Mesodermal cell (in vitro differentiated cells): Measurements from ENCODE around the gene RIPOR2.
A peak's percentile ranks its signal among the peaks of the same experiment; 100 is the strongest.
"Not testable (repeated sequence)": the region's sequence is repeated elsewhere in the genome, so short reads cannot be mapped to it uniquely, and the experiment has no call there.

ENCODE experiments used
- H3K27ac ChIP-seq: 2 replicates; pipeline ENCODE4 v1.7.0; 2013; ENCODE audit warnings: mild to moderate bottlenecking, low read depth, low read length, moderate library complexity; ENCODE audit not compliant: severe bottlenecking
- H3K36me3 ChIP-seq: 2 replicates; pipeline ENCODE4 v1.7.1; 2013; ENCODE audit warnings: mild to moderate bottlenecking, low read length, moderate library complexity; ENCODE audit not compliant: control insufficient read depth, insufficient read depth
- H3K4me1 ChIP-seq: one replicate; pipeline ENCODE4 v1.7.1; 2013; ENCODE audit warnings: mild to moderate bottlenecking, low read length; ENCODE audit not compliant: insufficient read depth, control insufficient read depth, poor library complexity, severe bottlenecking
- H3K4me3 ChIP-seq: 2 replicates; pipeline ENCODE4 v1.7.0; 2013; ENCODE audit warnings: low read length, control low read depth, mild to moderate bottlenecking; ENCODE audit not compliant: insufficient read depth, poor library complexity, severe bottlenecking; ENCODE audit errors: extremely low read depth
- H3K9me3 ChIP-seq: 2 replicates; pipeline ENCODE4 v1.7.1; 2013; ENCODE audit warnings: mild to moderate bottlenecking, low read length, moderate library complexity; ENCODE audit not compliant: control insufficient read depth
- WGBS, 2 experiments: methylation state at CpG; one replicate each; pipeline ENCODE4 v1.1.5; 2013; ENCODE audit warnings: missing lambda C conversion rate in 2 of 2; ENCODE audit not compliant: insufficient coverage in 2 of 2; 5-methylcytosine and 5-hydroxymethylcytosine counted together

The RIPOR2 gene

DNA sequence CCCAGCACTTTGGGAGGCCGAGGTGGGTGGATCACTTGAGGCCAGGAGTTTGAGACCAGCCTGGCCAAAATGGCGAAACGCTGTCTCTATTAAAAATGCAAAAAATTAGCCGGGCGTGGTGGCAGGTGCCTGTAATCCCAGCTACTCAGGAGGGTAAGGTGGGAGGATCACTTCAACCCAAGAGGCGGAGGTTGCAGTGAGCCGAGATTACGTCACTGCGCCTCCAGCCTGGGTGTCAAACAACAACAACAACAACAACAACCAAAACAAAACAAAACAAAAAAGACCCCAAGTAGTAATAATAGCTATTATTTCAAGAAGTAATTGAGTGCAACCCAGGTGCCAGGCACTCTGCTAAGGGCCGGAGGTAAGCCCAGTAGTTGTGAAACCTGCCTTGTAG lies 21.7 kb downstream of the RIPOR2 start:
- WGBS, 2 experiments = 92 to 93% methylated on average over 6 of the region's 10 CpGs
- not testable (repeated sequence) for H3K9me3 ChIP-seq, H3K27ac ChIP-seq, H3K36me3 ChIP-seq, H3K4me3 ChIP-seq
- peaks cover 11% of the 10 kb centered on the region for H3K4me1 ChIP-seq

DNA sequence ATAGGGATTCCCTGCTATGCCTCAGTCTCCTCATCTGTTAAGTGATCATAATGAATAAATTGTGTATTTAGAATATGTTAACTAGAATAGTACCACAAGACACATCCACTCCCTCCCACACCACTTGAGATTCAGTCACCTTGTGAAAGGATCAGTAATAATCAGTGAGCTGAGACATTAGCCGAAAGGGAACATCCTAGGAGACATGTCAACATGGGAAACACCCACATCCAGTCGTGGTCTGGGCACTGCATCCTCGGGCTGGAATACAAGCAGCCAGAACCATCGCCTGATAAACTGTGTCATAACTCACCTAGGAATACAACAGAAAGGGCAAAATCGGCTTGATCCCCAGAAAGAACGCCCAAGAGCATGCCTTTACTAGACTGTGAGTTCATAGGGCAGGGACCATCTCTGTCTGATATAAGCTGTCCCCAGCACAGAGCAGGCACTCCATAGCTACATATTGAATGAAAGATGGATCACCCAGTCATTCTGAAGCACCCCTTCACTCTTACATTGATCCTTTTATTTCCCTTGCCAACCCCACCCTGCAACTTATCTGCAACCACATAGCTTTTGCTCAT lies 23.9 kb downstream of the RIPOR2 start:
- H3K27ac ChIP-seq = no peak overlapping the region
- H3K4me3 ChIP-seq = peak overlapping the region; percentile 51
- H3K9me3 ChIP-seq = no peaks in the 10 kb centered on the region
- WGBS, 2 experiments = 85 to 86% methylated on average over 4 to 6 of the region's 6 CpGs
- no peaks in the 10 kb centered on the region for H3K4me1 ChIP-seq
- no peaks in the 10 kb centered on the region for H3K36me3 ChIP-seq

DNA sequence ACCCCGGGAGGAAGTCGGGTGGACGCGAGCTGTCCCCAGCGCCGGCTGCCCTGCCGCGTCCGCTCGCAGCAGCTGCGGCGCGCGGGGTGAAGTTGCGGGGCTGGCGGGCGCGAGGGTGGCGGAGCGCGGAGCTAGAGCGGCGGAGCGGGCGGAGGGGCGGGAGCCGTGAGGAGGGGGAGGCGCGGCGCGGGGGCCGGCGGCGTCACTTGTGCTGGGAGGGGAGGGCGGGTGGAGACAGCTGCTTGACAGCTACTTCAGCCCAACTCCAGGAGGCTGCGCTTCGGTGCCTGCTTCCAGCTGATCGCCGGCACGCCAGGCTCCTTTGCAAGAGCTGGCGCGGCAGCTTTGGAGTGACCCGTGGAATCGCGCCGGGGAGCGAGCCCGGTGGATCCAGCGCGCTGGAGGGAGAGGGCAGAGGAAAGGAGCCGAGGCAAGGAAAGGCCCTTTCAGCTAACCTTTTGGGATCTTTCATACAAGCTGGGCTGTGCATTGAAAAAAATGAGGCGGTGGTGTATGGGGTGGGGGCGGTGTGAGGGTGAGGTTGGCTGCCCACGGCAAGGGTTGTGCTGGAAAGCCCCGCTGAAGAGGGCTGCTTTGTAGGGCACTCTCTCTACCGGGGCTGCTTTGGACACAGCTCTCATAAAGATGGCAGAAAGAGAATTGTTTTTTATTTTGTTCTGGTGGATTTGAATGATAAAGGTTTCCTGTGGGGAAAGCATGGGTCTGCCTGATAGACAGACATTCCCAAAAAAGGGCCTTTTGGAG lies 24.6 kb downstream of the RIPOR2 start:
- WGBS, 2 experiments = 1 to 2% methylated on average over 16 to 35 of the region's 56 CpGs
- Histone ChIP-seq H3K9me3 (no peaks in the 10 kb centered on the region), H3K36me3 (no peaks in the 10 kb centered on the region), H3K4me3 (peak overlapping the region; percentile 51), H3K27ac (no peak overlapping the region), H3K4me1 (no peaks in the 10 kb centered on the region)

DNA sequence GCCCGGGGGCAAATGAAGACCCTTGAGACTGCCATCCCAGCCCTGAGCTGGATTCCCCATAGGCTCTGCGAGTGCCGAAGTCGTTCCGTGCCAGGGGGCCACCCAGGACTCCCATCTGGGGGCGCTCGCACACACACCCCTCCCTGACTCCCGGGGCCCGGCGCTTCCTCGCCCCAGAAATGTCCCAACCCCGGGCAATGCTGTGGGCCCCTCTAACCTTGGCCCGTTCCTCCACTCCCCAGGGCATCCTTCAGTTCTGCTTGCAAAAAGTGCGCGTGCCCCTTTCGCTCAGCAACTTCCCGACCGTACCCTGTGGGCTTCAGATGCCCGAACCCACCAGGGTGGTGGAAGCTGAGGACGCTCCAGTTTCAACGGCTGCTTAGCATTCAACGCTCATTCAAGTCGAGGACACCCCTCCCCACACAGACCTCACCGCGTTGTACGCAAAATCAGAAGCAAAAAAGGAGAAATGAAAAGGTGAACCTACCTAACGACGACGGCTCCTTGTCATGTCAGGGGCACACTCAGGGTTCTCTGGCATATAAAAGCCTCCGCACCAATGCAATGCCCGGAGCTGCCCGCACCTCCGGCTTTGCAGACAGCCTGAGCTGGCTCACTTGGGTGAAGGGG lies 25.3 kb downstream of the RIPOR2 start:
- H3K4me1 ChIP-seq = no peaks in the 10 kb centered on the region
- no peaks in the 10 kb centered on the region for H3K36me3 ChIP-seq
- peak overlapping the region; percentile 51 for H3K4me3 ChIP-seq
- WGBS, 2 experiments = 0 to 1% methylated on average over 26 to 27 of the region's 33 CpGs
- H3K27ac ChIP-seq = no peak overlapping the region
- H3K9me3 ChIP-seq = no peaks in the 10 kb centered on the region

DNA sequence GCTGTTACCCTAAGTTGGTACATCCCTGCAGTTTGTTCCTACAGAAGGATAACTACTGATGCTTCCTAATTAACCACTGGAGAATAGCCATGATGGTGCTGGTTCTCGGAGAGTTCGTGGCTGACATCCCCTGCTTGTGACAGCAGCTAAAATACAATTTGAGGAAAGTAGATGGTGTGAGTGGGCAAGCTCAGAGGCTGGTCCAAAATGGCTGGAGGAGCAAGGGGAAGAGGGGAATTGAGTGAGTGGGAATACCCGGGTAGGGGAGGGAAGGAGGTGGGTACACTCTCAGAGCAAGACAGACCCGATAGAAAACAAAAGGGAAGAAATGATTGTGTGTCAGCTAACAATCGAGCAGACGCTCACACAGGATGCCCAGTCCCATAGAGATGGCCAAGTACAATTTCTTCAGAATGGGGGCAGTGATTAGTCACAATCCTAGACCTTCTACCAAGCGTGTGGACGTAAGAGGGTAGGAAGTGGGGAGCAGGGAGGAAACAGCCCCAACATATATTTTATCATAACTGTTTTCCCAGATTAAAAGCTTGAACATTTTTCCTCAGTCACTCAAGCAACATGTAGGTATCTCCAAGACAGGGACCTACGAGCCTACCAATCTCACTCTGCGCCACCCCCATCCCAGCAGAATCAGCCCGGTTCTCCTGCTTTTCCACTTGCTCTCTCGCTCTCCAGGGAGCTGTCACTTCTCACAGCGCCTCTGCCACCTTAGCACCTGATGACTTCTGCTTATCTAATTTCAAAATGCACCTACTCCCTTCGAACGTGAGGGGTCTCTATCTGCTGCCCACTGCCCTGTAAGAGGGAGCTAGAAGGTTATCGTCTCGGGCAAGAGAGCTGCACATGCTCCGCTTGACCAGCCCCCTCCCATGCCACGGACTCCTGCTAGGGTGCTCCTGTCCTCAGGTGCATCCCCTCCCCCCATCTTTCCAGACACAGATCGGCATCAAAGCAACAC lies 26.2 kb downstream of the RIPOR2 start:
- no peaks in the 10 kb centered on the region for H3K9me3 ChIP-seq
- H3K4me1 ChIP-seq = no peaks in the 10 kb centered on the region
- H3K36me3 ChIP-seq = no peaks in the 10 kb centered on the region
- no peak overlapping the region for H3K27ac ChIP-seq
- H3K4me3 ChIP-seq = peak overlapping the region; percentile 51
- WGBS, 2 experiments = 44 to 47% methylated on average over 12 to 18 of the region's 20 CpGs

DNA sequence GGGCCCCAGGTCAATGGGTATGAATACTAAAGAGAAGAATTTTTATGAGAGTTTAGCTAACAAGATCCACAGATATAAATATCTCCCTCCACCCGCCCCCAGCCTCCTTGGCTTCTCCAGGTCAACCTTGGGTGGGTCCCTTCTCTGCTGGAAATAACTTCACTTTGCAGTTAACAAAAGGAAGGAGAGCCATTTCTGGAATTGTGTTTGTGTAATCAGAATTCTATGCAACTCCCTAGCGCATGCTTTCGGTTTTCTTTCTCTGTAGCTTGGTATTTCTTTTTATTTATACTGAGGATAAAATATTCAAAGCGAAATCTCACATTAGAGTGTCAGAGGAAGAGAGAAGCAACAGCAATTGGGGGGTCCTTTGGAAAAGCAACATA lies 27.1 kb downstream of the RIPOR2 start:
- Histone ChIP-seq H3K9me3 (no peaks in the 10 kb centered on the region), H3K27ac (no peak overlapping the region), H3K4me1 (no peaks in the 10 kb centered on the region), H3K4me3 (no peak overlapping the region), H3K36me3 (no peaks in the 10 kb centered on the region)
- 100% methylated on average over 1 of the region's 4 CpGs; no CpG with 5 or more reads in 1 of the 2 experiments for WGBS, 2 experiments

DNA sequence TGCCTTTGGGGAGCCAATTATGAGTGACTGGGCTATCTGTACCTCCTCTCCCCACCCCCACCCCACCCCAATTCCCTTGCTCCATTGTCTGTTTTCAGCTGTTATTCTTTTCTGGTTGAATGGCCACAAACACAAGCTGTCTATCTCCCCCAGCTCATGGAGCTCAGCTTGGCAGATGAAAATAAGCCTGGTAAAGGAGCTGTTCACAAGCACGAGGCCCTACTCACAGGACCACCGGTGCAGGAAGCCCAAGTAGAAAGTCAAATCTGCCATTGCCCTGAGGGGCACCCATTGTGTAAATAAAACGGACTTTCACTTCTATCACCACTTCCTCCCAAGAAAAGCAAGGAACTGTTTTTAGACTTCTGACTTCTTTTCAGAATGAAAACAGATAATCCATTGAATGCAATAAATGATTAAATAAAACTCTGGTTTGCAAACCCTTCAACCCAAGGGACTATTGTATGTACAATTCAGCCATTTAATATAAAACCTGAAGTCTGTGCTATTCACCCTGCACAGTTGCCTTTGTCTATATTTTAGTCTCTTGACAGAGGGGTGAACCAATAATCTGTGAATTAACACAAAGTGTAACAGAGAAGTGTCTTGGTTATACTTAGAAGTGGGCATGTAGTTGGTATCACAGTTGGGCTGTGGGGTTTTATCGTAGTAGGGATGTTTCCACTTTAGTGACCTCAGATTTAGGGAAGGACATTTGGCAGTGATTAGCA lies 27.7 kb downstream of the RIPOR2 start:
- H3K36me3 ChIP-seq = no peaks in the 10 kb centered on the region
- H3K4me1 ChIP-seq = no peaks in the 10 kb centered on the region
- no peak overlapping the region for H3K27ac ChIP-seq
- H3K4me3 ChIP-seq = no peak overlapping the region
- WGBS, 2 experiments = 69 to 77% methylated on average over 3 of the region's 4 CpGs
- no peaks in the 10 kb centered on the region for H3K9me3 ChIP-seq

DNA sequence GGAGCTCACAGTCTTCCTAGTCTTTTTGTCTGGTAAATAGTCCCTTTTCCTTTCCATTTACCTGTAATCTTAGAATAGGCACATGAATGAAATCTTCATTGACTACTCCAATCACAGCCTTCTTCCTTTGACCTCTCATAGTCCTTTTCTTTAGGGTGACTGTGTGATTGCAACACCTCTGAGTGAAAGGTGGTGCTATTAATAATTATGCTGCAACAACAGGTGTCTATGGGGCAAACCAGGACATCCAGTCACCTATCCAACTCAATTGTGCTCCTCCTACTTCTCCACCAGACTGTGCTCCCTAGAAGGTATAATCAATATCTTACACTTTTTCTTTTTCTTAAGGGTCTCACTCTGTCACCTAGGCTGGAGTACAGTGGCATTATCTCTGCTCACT lies 29.4 kb downstream of the RIPOR2 start:
- no peaks in the 10 kb centered on the region for H3K36me3 ChIP-seq
- no peak overlapping the region for H3K27ac ChIP-seq
- H3K4me3 ChIP-seq = no peak overlapping the region
- no peaks in the 10 kb centered on the region for H3K9me3 ChIP-seq
- H3K4me1 ChIP-seq = no peaks in the 10 kb centered on the region

DNA sequence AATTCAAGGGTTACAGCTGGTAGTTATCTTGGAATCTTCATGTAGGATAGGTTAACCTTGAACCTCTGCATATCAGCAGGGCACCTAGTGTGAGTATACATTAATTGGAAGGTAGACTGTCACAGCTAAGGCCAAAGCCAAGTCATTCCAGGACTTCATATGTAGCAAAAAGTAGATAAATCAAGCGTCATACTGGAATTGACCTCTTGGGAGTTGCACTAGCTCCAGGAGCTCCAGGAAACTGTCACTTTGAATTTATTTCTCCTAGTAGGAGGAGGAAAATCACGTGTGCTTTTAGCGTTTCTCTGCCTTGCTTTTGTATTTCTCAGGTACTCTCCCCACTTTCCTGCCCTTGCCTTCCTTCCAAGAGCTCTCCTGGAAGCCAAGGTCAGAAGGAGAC lies 30.3 kb downstream of the RIPOR2 start:
- Histone ChIP-seq H3K4me3 (no peak overlapping the region), H3K9me3 (no peaks in the 10 kb centered on the region), H3K27ac (no peak overlapping the region), H3K4me1 (no peaks in the 10 kb centered on the region), H3K36me3 (no peaks in the 10 kb centered on the region)
- WGBS, 2 experiments = 89 to 100% methylated on average over 1 of the region's 3 CpGs

DNA sequence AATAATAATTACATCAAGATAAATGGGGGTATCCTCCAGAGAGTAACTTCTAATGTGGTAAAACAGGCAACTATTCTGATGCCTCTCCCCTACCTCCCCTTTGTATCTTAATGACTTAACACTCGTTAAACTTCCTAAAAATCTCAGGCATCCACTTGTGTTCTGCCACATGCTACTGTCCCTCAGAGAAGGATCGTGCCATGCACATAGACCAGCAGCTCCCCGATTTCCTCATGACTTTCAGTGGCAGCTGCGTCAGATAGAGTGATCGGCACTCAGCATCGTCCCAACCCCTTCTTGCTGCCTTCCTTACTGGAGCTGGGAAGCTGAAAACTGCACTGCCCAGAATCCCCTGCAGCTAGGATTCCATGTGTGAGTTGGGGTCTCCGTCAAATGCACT lies 32.1 kb downstream of the RIPOR2 start:
- Histone ChIP-seq H3K4me1 (no peaks in the 10 kb centered on the region), H3K36me3 (no peaks in the 10 kb centered on the region), H3K9me3 (no peaks in the 10 kb centered on the region), H3K4me3 (no peak overlapping the region), H3K27ac (no peak overlapping the region)
- 93 to 97% methylated on average over 6 to 7 of the region's 7 CpGs for WGBS, 2 experiments
